Dedifferentiated amniotic fluid mesenchymal stem cell (primary cell): ENCODE measurements around the gene LGI4.

Experiments used
- DNase-seq: peaks from one replicate; pipeline ENCODE4 v3.0.0-alpha.2; 2016; ENCODE audit errors: extremely low spot score

The LGI4 gene

GRCh38 chr19:35134601-35135242, at the start of gene LGI4:
Gene LGI4, minus strand, starts transcription at chr19:35135059. Its CDS starts 379 bp downstream, at chr19:35134680.
- DNase-seq: no peak

- no peak for DNase-seq
Observed at GRCh38 chr19:35184267-35184666, 49.4 kb upstream of the LGI4 start.

GRCh38 chr19:35181387-35181786, 46.5 kb upstream of the LGI4 start:
- DNase-seq: no peak

- DNase-seq: no peak
Observed at GRCh38 chr19:35179830-35180229, 45.0 kb upstream of the LGI4 start.

- DNase-seq: no peak
Observed at GRCh38 chr19:35178701-35179100, 43.8 kb upstream of the LGI4 start.

GRCh38 chr19:35177377-35178274, 42.8 kb upstream of the LGI4 start:
- no peak for DNase-seq

- DNase-seq: no peak
Observed at GRCh38 chr19:35176181-35176570, 41.3 kb upstream of the LGI4 start.

GRCh38 chr19:35174226-35174625, 39.4 kb upstream of the LGI4 start:
- no peak for DNase-seq

- no peak for DNase-seq
Observed at GRCh38 chr19:35171730-35172129, 36.9 kb upstream of the LGI4 start.

GRCh38 chr19:35170359-35171061, 35.7 kb upstream of the LGI4 start:
- DNase-seq: no peak

- DNase-seq: no peak
Observed at GRCh38 chr19:35169221-35169995, 34.5 kb upstream of the LGI4 start.

GRCh38 chr19:35168196-35168595, 33.3 kb upstream of the LGI4 start:
- no peak for DNase-seq

- DNase-seq: no peak
Observed at GRCh38 chr19:35167251-35168119, 32.6 kb upstream of the LGI4 start.

GRCh38 chr19:35166100-35167063, 31.5 kb upstream of the LGI4 start:
- no peak for DNase-seq

- no peak for DNase-seq
Observed at GRCh38 chr19:35165200-35166058, 30.6 kb upstream of the LGI4 start.

- no peak for DNase-seq
Observed at GRCh38 chr19:35164418-35164817, 29.6 kb upstream of the LGI4 start.

GRCh38 chr19:35162471-35163326, 27.8 kb upstream of the LGI4 start:
- DNase-seq: peak; percentile 54

GRCh38 chr19:35161434-35161743, 26.5 kb upstream of the LGI4 start:
- DNase-seq: no peak
